Natural killer cell (primary cell): ENCODE results near the gene THG1L. TPM values are rescaled to one million over a fixed set of nuclear protein-coding genes. Genes with fewer than 3 reads are reported as not detected.

ENCODE experiments used
- ATAC-seq, 3 donors: fragments of 150-1000 bp in 2 of 3; fragments of 200-7000 bp in 1 of 3; cut with Tn5 transposase; 1 replicate in 1 of 3; 2 replicates in 2 of 3; pipeline ENCODE4 v1.10.0; 2021; ENCODE audit warnings: mild to moderate bottlenecking in 2 of 3, moderate library complexity in 2 of 3
- DNase-seq, 2 donors: peaks; one replicate each; pipeline versions ENCODE4 v3.0.0 to v3.0.0-alpha.2; 2013 to 2021; ENCODE audit warnings: mixed read lengths in 1 of 2
- H3K27ac ChIP-seq: one replicate; pipeline ENCODE4 v1.5.1; 2013; ENCODE audit warnings: mild to moderate bottlenecking, low read length
- H3K27me3 ChIP-seq: one replicate; pipeline ENCODE4 v1.6.1; 2013; ENCODE audit warnings: low read length; ENCODE audit not compliant: control insufficient read depth, insufficient read depth
- H3K36me3 ChIP-seq: one replicate; pipeline ENCODE4 v1.6.1; 2013; ENCODE audit warnings: low read length; ENCODE audit not compliant: control insufficient read depth, insufficient read depth
- H3K4me1 ChIP-seq: one replicate; pipeline ENCODE4 v1.6.1; 2013; ENCODE audit warnings: low read length; ENCODE audit not compliant: control insufficient read depth, insufficient read depth
- H3K4me3 ChIP-seq: one replicate; pipeline ENCODE4 v1.5.1; 2013; ENCODE audit warnings: low read length
- H3K9me3 ChIP-seq: one replicate; pipeline ENCODE4 v1.6.1; 2013; ENCODE audit warnings: low read length; ENCODE audit not compliant: control insufficient read depth, insufficient read depth
- H3K27ac Mint-ChIP-seq, 2 donors: one replicate each; pipeline ENCODE4 v1.8.0; 2022; ENCODE audit warnings: mild to moderate bottlenecking in 2 of 2, mixed read lengths in 2 of 2, moderate library complexity in 1 of 2
- H3K27me3 Mint-ChIP-seq, 2 donors: one replicate each; pipeline ENCODE4 v1.8.0; 2022; ENCODE audit warnings: low read depth in 2 of 2, mixed read lengths in 2 of 2
- H3K36me3 Mint-ChIP-seq: one replicate; pipeline ENCODE4 v1.8.0; 2022; ENCODE audit warnings: mixed read lengths
- H3K4me1 Mint-ChIP-seq, 2 donors: one replicate each; pipeline ENCODE4 v1.8.0; 2022; ENCODE audit warnings: mixed read lengths in 2 of 2
- H3K4me3 Mint-ChIP-seq: one replicate; pipeline ENCODE4 v1.8.0; 2022; ENCODE audit warnings: mild to moderate bottlenecking, moderate library complexity, mixed read lengths
- H3K9me3 Mint-ChIP-seq, 2 donors: one replicate each; pipeline ENCODE4 v1.8.0; 2022; ENCODE audit warnings: mixed read lengths in 2 of 2
- WGBS: methylation state at CpG from one replicate; pipeline ENCODE4 v1.1.7; 2013; ENCODE audit warnings: missing lambda C conversion rate; ENCODE audit not compliant: insufficient coverage; 5-methylcytosine and 5-hydroxymethylcytosine counted together
- intact Hi-C: fragments of 100-400 bp; cut with micrococcal nuclease; formaldehyde crosslinking; loops from one replicate; pipeline ENCODE4 v1.14.2; 2022
- total RNA-seq, 4 donors: library from RNA; stranded (reverse); fragments of 120-200 nt in 1 of 4; gene quantifications; one replicate each; pipeline versions ENCODE4 v1.2.3 to v1.2.4, GENCODE V29; 2013 to 2022
- TF ChIP-seq, protein P1 (sequence below): fragments of 200-600 bp; IDR thresholded peaks from one replicate; pipeline ENCODE4 v1.8.0; 2022; ENCODE audit warnings: antibody characterized with exemption

THG1L gene
- total RNA-seq, 3 donors from 2014 or later (not counting 1 experiment from before 2014, with no cell fraction given) = 3.1 to 4.7 (median 3.5) TPM

- Histone ChIP-seq H3K36me3 (no peaks in the 10 kb centered on the region), H3K4me3 (no peak overlapping the region), H3K9me3 (no peaks in the 10 kb centered on the region), H3K27me3 (no peaks in the 10 kb centered on the region), H3K27ac (no peak overlapping the region), H3K4me1 (no peaks in the 10 kb centered on the region)
- WGBS = 80% methylated on average over 6 of the region's 8 CpGs
- no peaks in the 10 kb centered on the region for H3K4me1 Mint-ChIP-seq
- TF ChIP-seq, protein P1, sequence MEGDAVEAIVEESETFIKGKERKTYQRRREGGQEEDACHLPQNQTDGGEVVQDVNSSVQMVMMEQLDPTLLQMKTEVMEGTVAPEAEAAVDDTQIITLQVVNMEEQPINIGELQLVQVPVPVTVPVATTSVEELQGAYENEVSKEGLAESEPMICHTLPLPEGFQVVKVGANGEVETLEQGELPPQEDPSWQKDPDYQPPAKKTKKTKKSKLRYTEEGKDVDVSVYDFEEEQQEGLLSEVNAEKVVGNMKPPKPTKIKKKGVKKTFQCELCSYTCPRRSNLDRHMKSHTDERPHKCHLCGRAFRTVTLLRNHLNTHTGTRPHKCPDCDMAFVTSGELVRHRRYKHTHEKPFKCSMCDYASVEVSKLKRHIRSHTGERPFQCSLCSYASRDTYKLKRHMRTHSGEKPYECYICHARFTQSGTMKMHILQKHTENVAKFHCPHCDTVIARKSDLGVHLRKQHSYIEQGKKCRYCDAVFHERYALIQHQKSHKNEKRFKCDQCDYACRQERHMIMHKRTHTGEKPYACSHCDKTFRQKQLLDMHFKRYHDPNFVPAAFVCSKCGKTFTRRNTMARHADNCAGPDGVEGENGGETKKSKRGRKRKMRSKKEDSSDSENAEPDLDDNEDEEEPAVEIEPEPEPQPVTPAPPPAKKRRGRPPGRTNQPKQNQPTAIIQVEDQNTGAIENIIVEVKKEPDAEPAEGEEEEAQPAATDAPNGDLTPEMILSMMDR = no peak
- peaks cover 3 to 7% of the 10 kb centered on the region in 2 donors for H3K27me3 Mint-ChIP-seq
- H3K36me3 Mint-ChIP-seq = no peaks in the 10 kb centered on the region
- DNase-seq (no peak), ATAC-seq (no peak)
- no peaks in the 10 kb centered on the region for H3K9me3 Mint-ChIP-seq
- intact Hi-C loops = no loop called here
- no peak overlapping the region for H3K27ac Mint-ChIP-seq
- no peak overlapping the region for H3K4me3 Mint-ChIP-seq
Observed at GRCh38 chr5:157778121-157778805, 47.0 kb downstream of the THG1L start.

DNA sequence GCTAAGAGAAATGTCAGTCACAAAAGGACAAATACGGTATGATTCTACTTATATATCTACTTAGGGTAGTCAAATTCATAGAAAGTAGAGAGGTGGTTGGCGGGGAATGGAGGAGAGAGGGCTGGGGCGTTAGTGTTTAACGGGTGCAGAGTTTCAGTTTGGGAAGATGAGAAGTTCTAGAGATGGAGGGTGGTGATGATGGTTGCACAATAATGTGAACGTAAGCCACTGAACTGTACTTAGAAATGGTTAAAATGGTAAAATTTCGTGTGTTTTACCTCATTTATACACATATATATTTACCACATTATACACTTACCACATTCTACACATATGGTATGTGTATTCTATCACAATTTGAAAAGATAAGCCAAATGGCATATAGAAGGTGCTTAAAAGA lies 48.0 kb downstream of the THG1L start:
- H3K27me3 Mint-ChIP-seq = no peaks in the 10 kb centered on the region
- H3K27me3 ChIP-seq = no peaks in the 10 kb centered on the region
- TF ChIP-seq, protein P1 = no peak
- H3K9me3 ChIP-seq = no peaks in the 10 kb centered on the region
- no peak overlapping the region for H3K4me3 ChIP-seq
- H3K4me3 Mint-ChIP-seq = no peak overlapping the region
- WGBS = 92% methylated on average over 5 of the region's 6 CpGs
- H3K36me3 Mint-ChIP-seq = no peaks in the 10 kb centered on the region
- no peaks in the 10 kb centered on the region for H3K4me1 ChIP-seq
- no peaks in the 10 kb centered on the region for H3K4me1 Mint-ChIP-seq
- intact Hi-C loops = no loop called here
- DNase-seq (no peak), ATAC-seq (no peak)
- H3K36me3 ChIP-seq = peaks cover 3% of the 10 kb centered on the region
- no peaks in the 10 kb centered on the region for H3K9me3 Mint-ChIP-seq
- H3K27ac ChIP-seq = no peak overlapping the region
- H3K27ac Mint-ChIP-seq = no peak overlapping the region

DNA sequence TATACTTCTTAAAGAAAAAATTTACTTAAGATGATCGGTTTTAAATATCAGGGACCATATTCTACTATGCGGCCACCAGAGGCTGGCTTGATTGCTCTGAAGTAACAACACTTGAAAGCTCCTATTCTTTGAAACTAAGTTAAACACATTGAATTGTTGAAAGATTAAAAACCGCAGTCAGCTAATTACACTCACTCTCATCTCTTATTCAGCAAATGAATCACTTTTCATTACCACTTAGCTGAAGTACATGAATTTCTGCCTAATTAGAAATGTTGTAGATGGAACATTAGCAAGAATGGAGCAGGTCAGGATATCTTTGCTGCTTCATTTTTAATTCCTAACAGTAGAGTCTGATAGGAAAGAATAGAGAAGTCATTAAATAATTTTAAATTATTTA lies 54.6 kb downstream of the THG1L start:
- Mint-ChIP-seq H3K27ac (no peak overlapping the region), H3K36me3 (no peaks in the 10 kb centered on the region), H3K9me3 (no peaks in the 10 kb centered on the region), H3K4me3 (no peak overlapping the region), H3K4me1 (no peaks in the 10 kb centered on the region), H3K27me3 (no peaks in the 10 kb centered on the region)
- H3K27ac ChIP-seq = no peak overlapping the region
- WGBS = 100% methylated on average over 3 of the region's 3 CpGs
- TF ChIP-seq, protein P1 = no peak
- DNase-seq (no peak), ATAC-seq (no peak)
- no peaks in the 10 kb centered on the region for H3K4me1 ChIP-seq
- H3K9me3 ChIP-seq = no peaks in the 10 kb centered on the region
- intact Hi-C loops = no loop called here
- H3K4me3 ChIP-seq = no peak overlapping the region
- H3K36me3 ChIP-seq = peaks cover 45% of the 10 kb centered on the region
- no peaks in the 10 kb centered on the region for H3K27me3 ChIP-seq

Other genes with a start within 250 kb of the THG1L start
- 10 to 100 TPM in 1 of 3 donors, 1 to 10 TPM in 2; 1.2 to 28.0 (median 4.7) TPM for gene ADAM19, start 155.6 kb upstream of the THG1L start, total RNA-seq
- gene SOX30, start 79.0 kb upstream of the THG1L start, total RNA-seq = under 1 TPM in 1 of 3 donors, not detected in 2; 0.09 TPM
- not detected for gene C5orf52, start 59.9 kb upstream of the THG1L start, total RNA-seq
- 1 to 10 TPM; 1.2 to 2.3 (median 2.0) TPM for gene LSM11, start 12.3 kb downstream of the THG1L start, total RNA-seq
- 100 to 1,000 TPM; 111 to 156 (median 132) TPM for gene CLINT1, start 127.7 kb downstream of the THG1L start, total RNA-seq